ENCODE results near the gene LHFPL3. TPM values are rescaled to one million over a fixed set of nuclear protein-coding genes. Genes with fewer than 3 reads are reported as not detected.

LHFPL3 gene
- polyA plus RNA-seq, 1 donor from 2014 or later: 5.6 TPM

GRCh38 chr7:104299323-104299722 is 29.1 kb upstream of the LHFPL3 start:
- no peak for TF ChIP-seq TAF1 (IDR thresholded peaks at IDR 0.05; ENCODE audit: low read depth)
- no peak for TF ChIP-seq EP300 (conservative IDR thresholded peaks at IDR 0.05; ENCODE audit: poor library complexity, severe bottlenecking)
- TF ChIP-seq CTCF (IDR thresholded peaks at IDR 0.05; ENCODE audit: poor library complexity, severe bottlenecking): no peak
- TF ChIP-seq REST (IDR thresholded peaks at IDR 0.05; ENCODE audit: borderline replicate concordance): no peak
- TF ChIP-seq POLR2AphosphoS5 (IDR thresholded peaks at IDR 0.05): no peak
- no peak for TF ChIP-seq RAD21 (conservative IDR thresholded peaks at IDR 0.05)
- no peak for TF ChIP-seq EZH2 (IDR thresholded peaks at IDR 0.05; ENCODE audit: borderline replicate concordance, insufficient read depth, low read length, poor library complexity, severe bottlenecking)
- no peak for TF ChIP-seq SMC3 (conservative IDR thresholded peaks at IDR 0.05; ENCODE audit: poor library complexity)
- no peak for TF ChIP-seq MXI1 (conservative IDR thresholded peaks at IDR 0.05; ENCODE audit: poor library complexity, severe bottlenecking)
- H3K9me2 ChIP-seq (ENCODE audit: insufficient read depth, low read length): no peaks in the 10 kb centered on the region
- no peaks in the 10 kb centered on the region for H3K27me3 ChIP-seq (ENCODE audit: insufficient read depth, low read depth, low read length)
- no peak overlapping the region for H2AFZ ChIP-seq (ENCODE audit: low read depth, low read length)
- H3F3A ChIP-seq (ENCODE audit: insufficient read depth, low read length, poor library complexity, severe bottlenecking): no peaks in the 10 kb centered on the region
- H3K9me3 ChIP-seq (ENCODE audit: low read length): no peaks in the 10 kb centered on the region
- no peaks in the 10 kb centered on the region for H3K36me3 ChIP-seq (ENCODE audit: insufficient read depth, low read length)
- no peak overlapping the region for H3K27ac ChIP-seq (ENCODE audit: low read length)
- no peak overlapping the region for H3K4me2 ChIP-seq (ENCODE audit: low read length)
- H3K9ac ChIP-seq (ENCODE audit: low read length): no peak overlapping the region
- no peaks in the 10 kb centered on the region for H3K79me2 ChIP-seq (replicated peaks; ENCODE audit: insufficient read depth, low read length)
- no peak overlapping the region for H3K4me3 ChIP-seq (ENCODE audit: low read length)
- no peaks in the 10 kb centered on the region for H4K20me1 ChIP-seq (ENCODE audit: insufficient read depth)

DNA sequence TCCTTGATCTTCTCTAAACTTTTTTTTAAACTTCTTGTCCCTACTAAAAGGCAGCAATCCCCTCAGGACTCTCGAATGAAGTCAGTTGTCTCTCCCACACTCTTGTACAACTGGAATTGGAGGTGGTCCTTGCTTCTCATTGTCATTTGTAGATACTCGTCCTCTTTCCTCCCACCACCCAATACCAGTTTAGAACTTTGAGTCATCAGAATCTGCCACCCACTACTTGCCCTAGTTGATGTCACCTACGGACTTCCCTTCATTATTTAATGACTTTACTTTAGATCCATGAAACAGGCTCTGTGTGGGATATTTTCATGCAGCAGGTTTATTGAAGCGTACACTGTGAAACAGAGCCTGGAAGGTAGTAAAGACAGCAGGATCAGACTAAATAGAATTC is 28.6 kb upstream of the LHFPL3 start:
- Histone ChIP-seq H4K20me1 (ENCODE audit: insufficient read depth) (no peaks in the 10 kb centered on the region), H3K4me3 (ENCODE audit: low read length) (no peak overlapping the region), H3K9me2 (ENCODE audit: insufficient read depth, low read length) (no peaks in the 10 kb centered on the region), H3K36me3 (ENCODE audit: insufficient read depth, low read length) (no peaks in the 10 kb centered on the region), H3K9ac (ENCODE audit: low read length) (no peak overlapping the region), H3K27me3 (ENCODE audit: insufficient read depth, low read depth, low read length) (no peaks in the 10 kb centered on the region), H3K4me2 (ENCODE audit: low read length) (no peak overlapping the region), H3K27ac (ENCODE audit: low read length) (no peak overlapping the region), H3F3A (ENCODE audit: insufficient read depth, low read length, poor library complexity, severe bottlenecking) (no peaks in the 10 kb centered on the region), H3K9me3 (ENCODE audit: low read length) (no peaks in the 10 kb centered on the region), H3K79me2 (replicated peaks; ENCODE audit: insufficient read depth, low read length) (no peaks in the 10 kb centered on the region), H2AFZ (ENCODE audit: low read depth, low read length) (no peak overlapping the region)
- TF ChIP-seq REST (IDR thresholded peaks at IDR 0.05; ENCODE audit: borderline replicate concordance) (no peak), EP300 (conservative IDR thresholded peaks at IDR 0.05; ENCODE audit: poor library complexity, severe bottlenecking) (no peak), CTCF (IDR thresholded peaks at IDR 0.05; ENCODE audit: poor library complexity, severe bottlenecking) (no peak), EZH2 (IDR thresholded peaks at IDR 0.05; ENCODE audit: borderline replicate concordance, insufficient read depth, low read length, poor library complexity, severe bottlenecking) (no peak), POLR2AphosphoS5 (IDR thresholded peaks at IDR 0.05) (no peak), SMC3 (conservative IDR thresholded peaks at IDR 0.05; ENCODE audit: poor library complexity) (no peak), RAD21 (conservative IDR thresholded peaks at IDR 0.05) (no peak), TAF1 (IDR thresholded peaks at IDR 0.05; ENCODE audit: low read depth) (no peak), MXI1 (conservative IDR thresholded peaks at IDR 0.05; ENCODE audit: poor library complexity, severe bottlenecking) (no peak)
